Smooth muscle cell (in vitro differentiated cells): ENCODE measurements around the gene HADHA. TPM values are rescaled to one million over a fixed set of nuclear protein-coding genes. Genes with fewer than 3 reads are reported as not detected.

Experiments used
- DNase-seq: peaks from one replicate; lab custom pipeline; 2025; ENCODE audit not compliant: unreplicated experiment; lab: John Stamatoyannopoulos, UW
- H2AFZ ChIP-seq: fragments of 200-600 bp; sonication (generic); 2 replicates; pipeline ENCODE4 v1.6.0; 2016; ENCODE audit warnings: antibody characterized with exemption, low read depth, mild to moderate bottlenecking
- H3F3A ChIP-seq: fragments of 200-600 bp; sonication (generic); 2 replicates; pipeline ENCODE4 v1.6.0; 2017; ENCODE audit warnings: antibody characterized with exemption, low read depth
- H3K27ac ChIP-seq: fragments of 200-600 bp; sonication (generic); 2 replicates; pipeline ENCODE4 v1.5.1; 2016; ENCODE audit warnings: low read depth, mild to moderate bottlenecking
- H3K27me3 ChIP-seq: fragments of 200-600 bp; sonication (generic); 2 replicates; pipeline ENCODE4 v1.6.1; 2016; ENCODE audit warnings: low read depth, mild to moderate bottlenecking
- H3K36me3 ChIP-seq: fragments of 200-600 bp; sonication (generic); 2 replicates; pipeline ENCODE4 v1.5.1; 2016; ENCODE audit warnings: low read depth
- H3K4me1 ChIP-seq: fragments of 200-600 bp; sonication (generic); 2 replicates; pipeline ENCODE4 v1.5.1; 2016; ENCODE audit warnings: low read depth
- H3K4me2 ChIP-seq: fragments of 200-600 bp; sonication (generic); 2 replicates; pipeline ENCODE4 v1.6.0; 2016; ENCODE audit warnings: mild to moderate bottlenecking
- H3K4me3 ChIP-seq: fragments of 200-600 bp; sonication (generic); 2 replicates; pipeline ENCODE4 v1.5.1; 2016; ENCODE audit warnings: mild to moderate bottlenecking
- H3K79me2 ChIP-seq: fragments of 200-600 bp; sonication (generic); 2 replicates; pipeline ENCODE4 v1.6.0; 2016; ENCODE audit warnings: low read depth, mild to moderate bottlenecking
- H3K9ac ChIP-seq: fragments of 200-600 bp; sonication (generic); 2 replicates; pipeline ENCODE4 v1.6.0; 2016; ENCODE audit warnings: low read depth
- H3K9me3 ChIP-seq: fragments of 200-600 bp; sonication (generic); replicated peaks from 2 replicates; pipeline ENCODE4 v1.5.1; 2016; ENCODE audit warnings: low read depth
- H4K20me1 ChIP-seq: fragments of 200-600 bp; sonication (generic); 2 replicates; pipeline ENCODE4 v1.6.0; 2016; ENCODE audit warnings: low read depth
- CTCF ChIP-seq: fragments of 200-600 bp; sonication (generic); IDR thresholded peaks from 2 replicates; pipeline ENCODE4 v1.5.1; 2017; ENCODE audit warnings: borderline replicate concordance, mild to moderate bottlenecking, antibody characterized with exemption; ENCODE audit not compliant: insufficient read depth, poor library complexity, severe bottlenecking
- WGBS: methylation state at CpG from one replicate; pipeline ENCODE4 v1.1.7; 2016; ENCODE audit warnings: low lambda C conversion rate; 5-methylcytosine and 5-hydroxymethylcytosine counted together
- polyA plus RNA-seq: library from polyadenylated mRNA; unstranded; fragments of >200 nt; fragmentation: Nextera tagmentation; extraction: Ambion mirVana; gene quantifications from 2 replicates; pipeline ENCODE4 v1.2.1, GENCODE V29; 2016
- total RNA-seq: library from RNA; depleted of rRNA; stranded (reverse); fragments of >200 nt; gene quantifications from 2 replicates; pipeline ENCODE4 v1.2.3, GENCODE V29; 2014

The HADHA gene
- total and polyA plus RNA-seq, 2 experiments from 2014 or later: 96.9 to 111 TPM

DNA sequence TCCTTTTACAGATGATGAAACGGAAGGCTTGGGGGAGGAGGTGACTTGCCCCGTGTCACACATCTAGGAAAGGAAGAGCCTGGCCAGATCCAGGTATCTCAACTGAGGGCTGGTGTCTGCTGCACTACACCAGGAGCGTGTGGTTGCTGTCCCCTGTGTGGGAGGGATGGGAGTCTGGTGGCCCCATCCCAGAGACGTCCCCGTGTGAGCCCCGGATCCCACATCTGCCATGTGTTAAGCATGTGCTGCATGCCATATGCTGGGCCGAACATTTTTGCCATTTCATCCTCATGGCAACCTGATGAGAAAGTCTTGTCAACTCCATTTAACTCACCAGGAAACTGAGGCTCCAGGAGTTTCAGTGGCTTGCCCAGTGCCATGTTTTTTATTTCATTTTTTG lies 67.3 kb downstream of the HADHA start:
- Histone ChIP-seq H3K27me3 (peaks cover 21% of the 10 kb centered on the region), H3F3A (no peaks in the 10 kb centered on the region), H3K36me3 (no peaks in the 10 kb centered on the region), H3K9ac (no peak overlapping the region), H2AFZ (no peak overlapping the region), H3K4me3 (no peak overlapping the region), H4K20me1 (no peaks in the 10 kb centered on the region), H3K4me1 (peaks cover 5% of the 10 kb centered on the region), H3K27ac (no peak overlapping the region), H3K4me2 (no peak overlapping the region), H3K79me2 (no peaks in the 10 kb centered on the region), H3K9me3 (no peaks in the 10 kb centered on the region)
- TF ChIP-seq CTCF: no peak
- WGBS: 92% methylated on average over 7 of the region's 7 CpGs
- no peak for DNase-seq

DNA sequence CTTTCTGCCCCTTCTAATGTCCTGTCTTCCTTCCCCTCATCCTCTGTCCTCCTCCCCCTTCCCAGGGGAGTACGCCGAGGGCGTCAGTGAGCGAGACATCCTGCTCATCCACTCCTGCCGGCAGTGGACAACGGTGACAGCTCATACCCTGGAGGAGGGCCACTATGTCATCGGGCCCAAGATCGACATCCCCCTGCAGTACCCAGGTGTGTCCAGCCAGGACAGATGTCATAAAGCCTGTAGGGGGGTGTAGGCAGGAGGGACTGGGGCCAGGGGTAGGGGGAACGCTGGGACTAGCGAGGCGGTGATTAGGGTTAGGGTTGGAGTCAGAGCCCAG lies 68.2 kb downstream of the HADHA start:
- Histone ChIP-seq H3K4me2 (no peak overlapping the region), H3K36me3 (no peaks in the 10 kb centered on the region), H3K27me3 (peaks cover 28% of the 10 kb centered on the region), H3K9me3 (no peaks in the 10 kb centered on the region), H3K4me1 (peaks cover 5% of the 10 kb centered on the region), H3K4me3 (no peak overlapping the region), H3K27ac (no peak overlapping the region), H4K20me1 (no peaks in the 10 kb centered on the region), H3K9ac (no peak overlapping the region), H3F3A (no peaks in the 10 kb centered on the region), H2AFZ (no peak overlapping the region), H3K79me2 (no peaks in the 10 kb centered on the region)
- WGBS: 83% methylated on average over 11 of the region's 11 CpGs
- no peak for TF ChIP-seq CTCF
- DNase-seq: no peak

- no peak for DNase-seq
Observed at GRCh38 chr2:26175466-26176278, 68.8 kb downstream of the HADHA start.

More at GRCh38 chr2:26175466-26176278, 68.8 kb downstream of the HADHA start:
- H3K79me2 ChIP-seq: no peaks in the 10 kb centered on the region
- no peaks in the 10 kb centered on the region for H3F3A ChIP-seq
- TF ChIP-seq CTCF: no peak
- H3K36me3 ChIP-seq: no peaks in the 10 kb centered on the region
- H3K4me1 ChIP-seq: peaks cover 5% of the 10 kb centered on the region
- no peaks in the 10 kb centered on the region for H4K20me1 ChIP-seq
- peaks cover 28% of the 10 kb centered on the region for H3K27me3 ChIP-seq
- no peak overlapping the region for H3K4me2 ChIP-seq
- H2AFZ ChIP-seq: no peak overlapping the region
- H3K9ac ChIP-seq: no peak overlapping the region
- H3K9me3 ChIP-seq: no peaks in the 10 kb centered on the region
- H3K4me3 ChIP-seq: no peak overlapping the region
- WGBS: 71% methylated on average over 13 of the region's 15 CpGs
- H3K27ac ChIP-seq: no peak overlapping the region
